ENCODE data around the gene MYDGF. TPM values are rescaled to one million over a fixed set of nuclear protein-coding genes. Genes with fewer than 3 reads are reported as not detected.

Gene MYDGF
- total and polyA plus RNA-seq, 2 of the 13 experiments (the other 11 are each of a cell fraction or from before 2014, with no cell fraction given) = 116 to 198 TPM

GRCh38 chr19:4678881-4679790, 9.0 kb upstream of the MYDGF start:
- intact Hi-C loops (cut with micrococcal nuclease; ENCODE audit: unreplicated experiment) (no loop called here), in situ Hi-C loops (cut with HindIII; ENCODE audit: extremely low pct_ligation_motif_present, low pct_unique_long_range_greater_than_20kb) (no loop called here)
- TF ChIP-seq ETV5 (CRISPR knock-in tag; IDR thresholded peaks at IDR 0.05; ENCODE audit: borderline replicate concordance) (no peak), ZBTB33 (CRISPR knock-in tag; IDR thresholded peaks at IDR 0.05) (peak; percentile 79)
- BruUV-seq (replicated peaks) = no TSS peak
- H3K27me3 ChIP-seq (ENCODE audit: control insufficient read depth in 1 of 2, insufficient read depth in 2 of 2, low read length in 2 of 2) = no peaks in the 10 kb centered on the region
- ChIA-PET POLR2A (no interaction called here), CTCF (ENCODE audit: low intra/inter-chr PET ratio, low total read pairs) (no interaction called here)
- ATAC-seq (peak; percentile 16; the same call in 2 of the 3 replicates), DNase-seq (ENCODE audit: low spot score) (no peak), FAIRE-seq (no peak)
- no peak overlapping the region for H3K4me2 ChIP-seq (ENCODE audit: low read depth, low read length)
- H3K79me2 ChIP-seq (ENCODE audit: insufficient read depth, low read length) = no peaks in the 10 kb centered on the region
- no peak overlapping the region for H3K4me3 ChIP-seq (replicated peaks in 1 of 3; ENCODE audit: insufficient read depth in 1 of 3, low read depth in 2 of 3, low read length in 3 of 3)
- H3K4me1 ChIP-seq (ENCODE audit: insufficient read depth, low read length) = no peaks in the 10 kb centered on the region
- WGBS (ENCODE audit: low lambda C conversion rate) = 94% methylated on average over 31 of the region's 34 CpGs
- H3K27ac ChIP-seq (ENCODE audit: extremely low read length, insufficient read depth, low read length) = no peak overlapping the region
- H3K36me3 ChIP-seq (replicated peaks in 1 of 2; ENCODE audit: control insufficient read depth in 1 of 2, insufficient read depth in 2 of 2, low read length in 2 of 2) = peaks cover 4 to 15% of the 10 kb centered on the region in 2 experiments; a peak in 2 of 5 replicates
- no peaks in the 10 kb centered on the region for H3K9me3 ChIP-seq (ENCODE audit: low read length)
- no peaks in the 10 kb centered on the region for H4K20me1 ChIP-seq (ENCODE audit: insufficient read depth, low read length)
- H3K9ac ChIP-seq (ENCODE audit: insufficient read depth, low read depth, low read length) = no peak overlapping the region
- no peak overlapping the region for H2AFZ ChIP-seq (ENCODE audit: low read length)

DNA sequence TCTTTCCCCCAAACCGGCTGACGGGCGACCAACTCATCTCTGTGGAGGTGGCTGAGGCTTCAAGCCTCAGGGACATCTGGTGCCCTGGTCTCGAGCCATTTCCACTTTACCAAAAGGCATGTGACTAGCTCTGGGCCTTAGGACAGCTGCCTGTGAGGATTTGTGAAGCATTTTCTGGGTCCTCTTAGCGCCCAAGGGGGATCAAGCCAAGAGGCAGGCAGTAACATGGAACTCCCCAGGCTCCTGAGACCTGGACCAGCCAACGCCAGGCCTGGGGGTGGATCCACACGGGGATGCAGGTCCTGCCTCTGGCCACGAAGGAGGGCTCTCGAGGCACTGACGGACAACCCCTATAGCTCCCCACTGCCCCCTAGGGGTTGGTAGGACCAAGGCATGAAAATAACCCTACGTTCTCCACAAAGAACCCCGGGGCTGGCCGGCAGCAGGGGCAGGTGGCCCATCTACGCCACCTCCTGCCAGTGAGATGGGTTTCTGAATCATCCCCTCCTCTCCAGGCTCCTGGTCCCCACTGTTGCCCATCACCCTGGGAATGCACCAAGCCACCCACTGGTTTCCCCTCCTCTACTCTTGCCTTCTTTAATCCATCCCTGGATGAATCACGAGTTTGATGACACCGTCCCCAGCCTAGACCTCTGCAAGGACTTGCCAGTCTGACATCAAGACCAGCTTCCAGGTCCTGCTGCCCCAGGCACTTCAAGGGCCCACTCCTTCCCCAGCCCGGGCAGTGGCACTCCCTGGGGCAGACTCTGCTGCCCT, 7.0 kb upstream of the MYDGF start:
- H3K4me3 ChIP-seq (replicated peaks in 1 of 3; ENCODE audit: insufficient read depth in 1 of 3, low read depth in 2 of 3, low read length in 3 of 3) = no peak overlapping the region
- BruUV-seq (replicated peaks) = no TSS peak
- ChIA-PET CTCF (ENCODE audit: low intra/inter-chr PET ratio, low total read pairs) (no interaction called here), POLR2A (interaction anchor here (1.0 kb wide), 2 partner anchors 27 to 45 kb away, joined by 3 read pairs; no protein-coding TSS in a partner anchor)
- in situ Hi-C loops (cut with HindIII; ENCODE audit: extremely low pct_ligation_motif_present, low pct_unique_long_range_greater_than_20kb) = no loop called here
- H3K36me3 ChIP-seq (replicated peaks in 1 of 2; ENCODE audit: control insufficient read depth in 1 of 2, insufficient read depth in 2 of 2, low read length in 2 of 2) = peaks cover 0 to 8% of the 10 kb centered on the region in 2 experiments; a peak in 2 of 5 replicates
- H3K4me1 ChIP-seq (ENCODE audit: insufficient read depth, low read length) = no peaks in the 10 kb centered on the region; the same call in 1 of the 2 replicates
- no peaks in the 10 kb centered on the region for H3K79me2 ChIP-seq (ENCODE audit: insufficient read depth, low read length)
- no peak overlapping the region for H2AFZ ChIP-seq (ENCODE audit: low read length)
- no peaks in the 10 kb centered on the region for H3K9me3 ChIP-seq (ENCODE audit: low read length)
- ATAC-seq = peak; percentile 77
- H4K20me1 ChIP-seq (ENCODE audit: insufficient read depth, low read length) = no peaks in the 10 kb centered on the region
- FAIRE-seq = peak; percentile 65
- H3K27ac ChIP-seq (ENCODE audit: extremely low read length, insufficient read depth, low read length) = no peak overlapping the region
- DNase-seq (ENCODE audit: low spot score) = peak; percentile 69
- H3K9ac ChIP-seq (ENCODE audit: insufficient read depth, low read depth, low read length) = no peak overlapping the region
- intact Hi-C loops (cut with micrococcal nuclease; ENCODE audit: unreplicated experiment) = no loop called here
- 73% methylated on average over 13 of the region's 17 CpGs for WGBS (ENCODE audit: low lambda C conversion rate)
- H3K27me3 ChIP-seq (ENCODE audit: control insufficient read depth in 1 of 2, insufficient read depth in 2 of 2, low read length in 2 of 2) = no peaks in the 10 kb centered on the region
- H3K4me2 ChIP-seq (ENCODE audit: low read depth, low read length) = no peak overlapping the region
- no peak for TF ChIP-seq ZNF430 (CRISPR knock-in tag; IDR thresholded peaks at IDR 0.05)
- no peak for TF ChIP-seq JUN (CRISPR knock-in tag; IDR thresholded peaks at IDR 0.05)
- TF ChIP-seq CHCHD3 (CRISPR knock-in tag; IDR thresholded peaks at IDR 0.05) = no peak
- TF ChIP-seq PAX8 (CRISPR knock-in tag; IDR thresholded peaks at IDR 0.05; ENCODE audit: borderline replicate concordance) = no peak
- TF ChIP-seq RFX3 (CRISPR knock-in tag; IDR thresholded peaks at IDR 0.05) = no peak
- TF ChIP-seq SALL2 (CRISPR knock-in tag; IDR thresholded peaks at IDR 0.05) = 0 out of 2 replicates have a peak, but pooled peaks have one; percentile 42
- peak; percentile 77 for TF ChIP-seq ZMYM3 (CRISPR knock-in tag; IDR thresholded peaks at IDR 0.05)
- TF ChIP-seq ZBTB33 (CRISPR knock-in tag; IDR thresholded peaks at IDR 0.05) = peak; percentile 72; the same call in 1 of the 2 replicates
- TF ChIP-seq NONO (IDR thresholded peaks at IDR 0.05) = no peak
- TF ChIP-seq NONO (CRISPR knock-in tag; conservative IDR thresholded peaks at IDR 0.05) = 0 out of 2 replicates have a peak, but pooled peaks have one; percentile 14
- TF ChIP-seq ZFP36L1 (CRISPR knock-in tag; IDR thresholded peaks at IDR 0.05) = no peak

Measured in HepG2 (cell line).